Nephron (organoid): ENCODE measurements around the gene ANKMY1.

Source experiments
- H3K27ac Mint-ChIP-seq, 3 experiments: 2 replicates each; pipeline ENCODE4 v1.8.0; 2020; ENCODE audit warnings: mixed read lengths in 3 of 3, mild to moderate bottlenecking in 2 of 3, moderate library complexity in 1 of 3
- H3K27me3 Mint-ChIP-seq: 2 replicates; pipeline ENCODE4 v1.8.0; 2021; ENCODE audit warnings: low read depth, mild to moderate bottlenecking, moderate library complexity, mixed read lengths
- H3K36me3 Mint-ChIP-seq: 2 replicates; pipeline ENCODE4 v1.8.0; 2020; ENCODE audit warnings: low read depth, mixed read lengths
- H3K4me1 Mint-ChIP-seq: 2 replicates; pipeline ENCODE4 v1.8.0; 2020; ENCODE audit warnings: mixed read lengths
- H3K4me3 Mint-ChIP-seq, 3 experiments: 2 replicates each; pipeline ENCODE4 v1.8.0; 2020; ENCODE audit warnings: mild to moderate bottlenecking in 3 of 3, mixed read lengths in 3 of 3, moderate library complexity in 2 of 3
- H3K9me3 Mint-ChIP-seq: 2 replicates; pipeline ENCODE4 v1.8.0; 2020; ENCODE audit warnings: mixed read lengths
- CTCF ChIP-seq, 3 experiments: fragments of 200-600 bp; sonication (generic); IDR thresholded peaks; one replicate each; pipeline ENCODE4 v1.5.0; 2021; ENCODE audit warnings: antibody characterized with exemption in 3 of 3; ENCODE audit not compliant: unreplicated experiment in 3 of 3

ANKMY1 gene

GRCh38 chr2:240478346-240479110 lies 79.3 kb downstream of the ANKMY1 start:
- H3K4me3 Mint-ChIP-seq: no peak overlapping the region
- H3K9me3 Mint-ChIP-seq: peaks cover 13% of the 10 kb centered on the region
- H3K36me3 Mint-ChIP-seq: peaks cover 10% of the 10 kb centered on the region
- no peak overlapping the region for H3K27ac Mint-ChIP-seq
- H3K27me3 Mint-ChIP-seq: peaks cover 4% of the 10 kb centered on the region
- no peak for TF ChIP-seq CTCF (IDR thresholded peaks at IDR 0.05; ENCODE audit: unreplicated experiment in 3 of 3)
- H3K4me1 Mint-ChIP-seq: no peaks in the 10 kb centered on the region

GRCh38 chr2:240477916-240478315 lies 79.9 kb downstream of the ANKMY1 start:
- peaks cover 4% of the 10 kb centered on the region for H3K27me3 Mint-ChIP-seq
- no peaks in the 10 kb centered on the region for H3K4me1 Mint-ChIP-seq
- TF ChIP-seq CTCF (IDR thresholded peaks at IDR 0.05; ENCODE audit: unreplicated experiment in 3 of 3): no peak
- no peak overlapping the region for H3K4me3 Mint-ChIP-seq
- H3K9me3 Mint-ChIP-seq: peaks cover 18% of the 10 kb centered on the region
- no peak overlapping the region for H3K27ac Mint-ChIP-seq
- H3K36me3 Mint-ChIP-seq: peaks cover 8% of the 10 kb centered on the region

GRCh38 chr2:240473211-240473610 lies 84.6 kb downstream of the ANKMY1 start:
- Mint-ChIP-seq H3K27ac (no peak overlapping the region), H3K36me3 (peaks cover 8% of the 10 kb centered on the region), H3K9me3 (peaks cover 19% of the 10 kb centered on the region), H3K4me3 (no peak overlapping the region), H3K4me1 (peaks cover 6% of the 10 kb centered on the region), H3K27me3 (peaks cover 6% of the 10 kb centered on the region)
- no peak for TF ChIP-seq CTCF (IDR thresholded peaks at IDR 0.05; ENCODE audit: unreplicated experiment in 3 of 3)

- Mint-ChIP-seq H3K27ac (no peak overlapping the region), H3K9me3 (peaks cover 19% of the 10 kb centered on the region), H3K36me3 (peaks cover 8% of the 10 kb centered on the region), H3K4me3 (no peak overlapping the region), H3K27me3 (peaks cover 6% of the 10 kb centered on the region), H3K4me1 (peaks cover 6% of the 10 kb centered on the region)
- no peak for TF ChIP-seq CTCF (IDR thresholded peaks at IDR 0.05; ENCODE audit: unreplicated experiment in 3 of 3)
Observed at GRCh38 chr2:240472078-240472790, 85.6 kb downstream of the ANKMY1 start.

GRCh38 chr2:240469740-240470139 lies 88.0 kb downstream of the ANKMY1 start:
- peaks cover 16% of the 10 kb centered on the region for H3K9me3 Mint-ChIP-seq
- H3K4me1 Mint-ChIP-seq: peaks cover 6% of the 10 kb centered on the region
- H3K36me3 Mint-ChIP-seq: peaks cover 7% of the 10 kb centered on the region
- TF ChIP-seq CTCF (IDR thresholded peaks at IDR 0.05; ENCODE audit: unreplicated experiment in 3 of 3): no peak
- H3K27ac Mint-ChIP-seq: peak overlapping the region; percentile 21 to 31 (median 23)
- peaks cover 6% of the 10 kb centered on the region for H3K27me3 Mint-ChIP-seq
- H3K4me3 Mint-ChIP-seq: no peak overlapping the region
